NB4 (cell line): Measurements from ENCODE around the gene SH3BP5L.

Source experiments
- DNase-seq: peaks from one replicate; pipeline ENCODE4 v3.0.0; 2010; ENCODE audit warnings: low read depth
- H3K4me3 ChIP-seq: one replicate; pipeline ENCODE4 v1.5.1; 2011; ENCODE audit warnings: mild to moderate bottlenecking, low read depth, low read length, moderate library complexity
- CTCF ChIP-seq: IDR thresholded peaks from one replicate; pipeline ENCODE4 v1.5.1; 2012; ENCODE audit warnings: low read depth, low read length
- MYC ChIP-seq: IDR thresholded peaks from 2 replicates; pipeline ENCODE4 v1.6.1; 2011; ENCODE audit warnings: low read depth, low read length
- POLR2A ChIP-seq: IDR thresholded peaks from 2 replicates; pipeline ENCODE4 v1.6.1; 2011; ENCODE audit warnings: mild to moderate bottlenecking; ENCODE audit not compliant: insufficient read length; ENCODE audit errors: extremely low read depth
- TF ChIP-seq, protein P1 (sequence below): IDR thresholded peaks from 2 replicates; pipeline ENCODE4 v1.6.1; 2011; ENCODE audit warnings: low read depth, low read length

SH3BP5L gene

DNA sequence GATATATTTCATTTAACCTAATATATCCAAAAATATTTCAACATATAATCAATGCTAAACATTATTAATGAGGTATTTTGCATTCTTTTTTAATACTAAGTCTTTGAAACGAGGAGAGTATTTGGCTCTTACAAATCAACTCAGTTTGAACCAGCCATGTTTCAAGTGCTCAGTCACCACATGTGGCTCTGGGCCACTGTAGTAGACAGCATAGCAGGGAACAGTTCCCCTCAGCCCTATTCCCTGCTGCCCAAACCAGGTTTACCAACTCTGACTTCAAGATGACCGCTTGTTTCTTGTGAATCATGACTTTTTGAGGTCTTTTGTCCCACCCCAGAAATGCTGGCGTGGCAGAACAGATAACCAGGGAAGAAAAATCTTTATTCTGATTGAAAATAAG, 18.0 kb upstream of the SH3BP5L start:
- no peak for DNase-seq
- TF ChIP-seq, protein P1, sequence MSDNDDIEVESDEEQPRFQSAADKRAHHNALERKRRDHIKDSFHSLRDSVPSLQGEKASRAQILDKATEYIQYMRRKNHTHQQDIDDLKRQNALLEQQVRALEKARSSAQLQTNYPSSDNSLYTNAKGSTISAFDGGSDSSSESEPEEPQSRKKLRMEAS: no peak
- no peak for TF ChIP-seq POLR2A
- no peak for TF ChIP-seq MYC
- no peak for TF ChIP-seq CTCF
- no peak overlapping the region for H3K4me3 ChIP-seq

GRCh38 chr1:248842781-248843331, 17.1 kb upstream of the SH3BP5L start:
- H3K4me3 ChIP-seq: no peak overlapping the region
- no peak for DNase-seq
- TF ChIP-seq POLR2A: no peak
- TF ChIP-seq MYC: no peak

GRCh38 chr1:248841702-248842395, 16.1 kb upstream of the SH3BP5L start:
- no peak overlapping the region for H3K4me3 ChIP-seq
- TF ChIP-seq MYC: no peak
- TF ChIP-seq POLR2A: no peak
- TF ChIP-seq CTCF: peak; percentile 65
- TF ChIP-seq, protein P1: no peak
- DNase-seq: peak; percentile 73

- no peak overlapping the region for H3K4me3 ChIP-seq
- no peak for DNase-seq
- TF ChIP-seq CTCF (no peak), MYC (no peak), POLR2A (no peak)
- TF ChIP-seq, protein P1: no peak
Observed at GRCh38 chr1:248840946-248841345, 15.2 kb upstream of the SH3BP5L start.

DNA sequence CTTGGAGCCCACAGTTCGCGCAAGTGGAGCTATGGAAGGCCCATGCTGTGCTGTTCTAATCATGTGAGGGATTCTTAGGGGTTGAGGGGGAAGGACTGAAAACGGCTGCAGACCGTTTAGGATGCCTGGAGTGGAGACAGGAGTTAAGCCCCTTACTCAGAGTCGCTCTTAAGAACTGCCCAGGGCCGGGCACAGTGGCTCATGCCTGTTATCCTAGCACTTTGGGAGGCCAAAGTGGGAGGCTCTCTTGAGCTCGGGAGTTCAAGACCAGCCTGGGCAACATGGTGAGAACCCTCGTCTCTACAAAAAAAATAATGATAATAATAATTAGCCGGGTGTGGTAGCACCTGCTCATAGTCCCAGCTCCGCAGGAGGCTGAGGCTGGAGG, 13.4 kb upstream of the SH3BP5L start:
- TF ChIP-seq CTCF (no peak), MYC (no peak), POLR2A (no peak)
- TF ChIP-seq, protein P1: no peak
- peak overlapping the region; percentile 84 for H3K4me3 ChIP-seq
- DNase-seq: no peak

DNA sequence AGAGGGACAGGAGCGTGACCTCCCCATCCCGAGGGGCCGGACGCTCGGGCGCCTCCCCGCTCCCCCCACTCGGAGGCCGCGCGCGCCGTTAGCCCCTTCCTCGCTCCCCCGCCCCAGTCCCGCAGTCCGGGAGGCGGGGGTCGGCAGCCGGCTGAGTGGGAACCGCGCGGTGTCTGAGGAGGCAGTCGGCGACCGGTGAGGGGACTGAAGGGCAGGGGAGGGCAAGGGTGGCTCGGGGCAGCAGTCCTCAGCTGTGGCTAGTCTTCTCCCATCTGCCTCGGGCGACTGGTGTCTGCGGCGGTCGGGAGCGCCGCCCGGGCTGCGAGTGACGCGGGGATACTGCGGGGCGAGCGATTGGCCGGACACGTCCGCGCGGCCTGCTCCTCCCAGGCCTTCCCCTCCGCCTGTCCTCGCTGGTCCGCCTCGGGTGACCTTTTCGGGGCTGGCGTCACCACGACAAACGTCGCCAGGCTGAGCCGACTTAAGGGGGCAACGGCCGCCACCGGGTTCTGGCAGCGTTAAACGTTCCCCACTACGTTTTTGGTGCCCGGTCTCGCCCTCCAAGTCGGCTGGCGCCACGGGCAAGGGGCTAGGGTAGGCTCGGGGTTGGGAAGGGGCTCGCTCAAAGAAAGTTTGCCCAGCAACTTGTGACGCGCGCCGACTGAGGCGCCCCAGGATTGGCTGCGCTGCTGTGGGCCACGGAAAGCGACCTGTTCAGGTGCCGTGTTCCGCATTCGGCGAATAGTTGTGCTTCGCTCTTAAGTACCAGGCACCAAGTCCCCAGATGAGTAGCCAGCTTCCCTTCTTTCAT, 12.8 kb upstream of the SH3BP5L start:
- H3K4me3 ChIP-seq: peak overlapping the region; percentile 84
- peak; percentile 79 for TF ChIP-seq POLR2A
- TF ChIP-seq, protein P1: no peak
- no peak; the same call in 1 of the 2 replicates for TF ChIP-seq MYC
- DNase-seq: peak; percentile 90
